ENCODE measurements around the gene NYAP2. TPM values are rescaled to one million over a fixed set of nuclear protein-coding genes. Genes with fewer than 3 reads are reported as not detected.

The NYAP2 gene
- total and polyA plus RNA-seq, 2 of the 4 experiments (the other 2 are of a cell fraction) = not detected

GRCh38 chr2:225543626-225544025 is 144.1 kb downstream of the NYAP2 start:
- dilution Hi-C loops (cut with HindIII; ENCODE audit: low sequenced_read_pairs, unreplicated experiment) = no loop called here
- WGBS, 2 experiments (ENCODE audit: extremely low coverage in 2 of 2, insufficient read length in 1 of 2) = no CpG with 5 or more reads among the region's 2 CpGs
- H3K4me2 ChIP-seq (ENCODE audit: low read depth, low read length) = no peak overlapping the region

More at GRCh38 chr2:225543626-225544025, 144.1 kb downstream of the NYAP2 start:
- Histone ChIP-seq H2AFZ (replicated peaks; ENCODE audit: low read length, poor library complexity) (no peak overlapping the region), H3K9me1 (ENCODE audit: insufficient read depth, low read length) (no peaks in the 10 kb centered on the region), H3K14ac (replicated peaks; ENCODE audit: low read depth, low read length) (no peak overlapping the region), H3K4me1 (ENCODE audit: control insufficient read depth, insufficient read depth, low read length) (no peaks in the 10 kb centered on the region), H3K9ac (ENCODE audit: low read depth, low read length) (no peak overlapping the region), H3K36me3 (ENCODE audit: control insufficient read depth, insufficient read depth, low read length) (no peaks in the 10 kb centered on the region), H3K56ac (ENCODE audit: extremely low read depth, insufficient read depth, low read length) (no peak overlapping the region), H3K27me3 (ENCODE audit: control insufficient read depth, insufficient read depth, low read length) (no peaks in the 10 kb centered on the region), H4K8ac (ENCODE audit: low read depth in 2 of 2, low read length in 2 of 2) (no peak overlapping the region), H2AK5ac (ENCODE audit: low read depth, low read length) (no peak overlapping the region), H2AK9ac (replicated peaks; ENCODE audit: low read depth, low read length, poor library complexity) (no peak overlapping the region), H3K9me3 (ENCODE audit: control insufficient read depth, insufficient read depth, low read length) (no peaks in the 10 kb centered on the region), H3K79me1 (ENCODE audit: low read depth in 1 of 2, low read length in 2 of 2) (no peaks in the 10 kb centered on the region), H2BK5ac (ENCODE audit: low read depth, low read length, poor library complexity, severe bottlenecking) (no peak overlapping the region), H3K18ac (ENCODE audit: low read depth, low read length) (no peak overlapping the region), H2BK120ac (ENCODE audit: low read depth, low read length) (no peak overlapping the region), H3K4ac (ENCODE audit: low read depth, low read length) (no peak overlapping the region), H2BK20ac (ENCODE audit: low read depth, low read length) (no peak overlapping the region), H3K23ac (ENCODE audit: low read depth, low read length) (no peak overlapping the region), H4K5ac (ENCODE audit: low read depth, low read length) (no peak overlapping the region), H2BK15ac (ENCODE audit: low read depth, low read length) (no peak overlapping the region), H4K20me1 (ENCODE audit: insufficient read depth, low read length) (no peaks in the 10 kb centered on the region), H4K91ac (ENCODE audit: insufficient read depth, low read depth, low read length) (no peak overlapping the region), H3K4me3 (ENCODE audit: insufficient read depth, low read depth, low read length) (no peak overlapping the region), H3K27ac (ENCODE audit: insufficient read depth, low read length) (no peak overlapping the region)
- DNase-seq (no peak), ATAC-seq (ENCODE audit: low read depth) (no peak)
- intact Hi-C loops (cut with micrococcal nuclease) = no loop called here
- ChIA-PET POLR2A (ENCODE audit: unreplicated experiment) (no interaction called here), CTCF (no interaction called here)
- BruUV-seq (replicated peaks) = no TSS peak
- TF ChIP-seq RFX5 (IDR thresholded peaks at IDR 0.05; ENCODE audit: low read depth, low read length) (no peak), USF2 (IDR thresholded peaks at IDR 0.05; ENCODE audit: low read depth, low read length) (no peak), RAD21 (IDR thresholded peaks at IDR 0.05; ENCODE audit: low read length) (no peak), FOS (IDR thresholded peaks at IDR 0.05; ENCODE audit: low read depth, low read length) (no peak), POLR2A (IDR thresholded peaks at IDR 0.05; ENCODE audit: low read depth, low read length) (no peak), ELK1 (IDR thresholded peaks at IDR 0.05; ENCODE audit: borderline replicate concordance, low read depth, low read length) (no peak), CHD1 (IDR thresholded peaks at IDR 0.05; ENCODE audit: low read depth, low read length) (no peak), SMC3 (IDR thresholded peaks at IDR 0.05; ENCODE audit: low read depth, low read length) (no peak), NFE2L2 (IDR thresholded peaks at IDR 0.05; ENCODE audit: low read depth, low read length) (no peak), MXI1 (IDR thresholded peaks at IDR 0.05; ENCODE audit: borderline replicate concordance, low read depth, low read length) (no peak), MAZ (IDR thresholded peaks at IDR 0.05; ENCODE audit: borderline replicate concordance, low read depth, low read length) (no peak), CEBPB (IDR thresholded peaks at IDR 0.05; ENCODE audit: low read depth, low read length) (no peak), BHLHE40 (IDR thresholded peaks at IDR 0.05; ENCODE audit: low read depth, low read length) (no peak), CTCF (conservative IDR thresholded peaks at IDR 0.05; ENCODE audit: low read depth, low read length) (no peak), MAFK (IDR thresholded peaks at IDR 0.05; ENCODE audit: low read depth, low read length) (no peak), RCOR1 (IDR thresholded peaks at IDR 0.05; ENCODE audit: insufficient replicate concordance, low read length) (no peak)
- in situ Hi-C loops (cut with MboI; ENCODE audit: low sequenced_read_pairs) = no loop called here
